ENCODE data around the gene NCAPG2. TPM values are rescaled to one million over a fixed set of nuclear protein-coding genes. Genes with fewer than 3 reads are reported as not detected.

Gene NCAPG2
- total RNA-seq, 1 experiment from 2014 or later = 27.4 TPM

DNA sequence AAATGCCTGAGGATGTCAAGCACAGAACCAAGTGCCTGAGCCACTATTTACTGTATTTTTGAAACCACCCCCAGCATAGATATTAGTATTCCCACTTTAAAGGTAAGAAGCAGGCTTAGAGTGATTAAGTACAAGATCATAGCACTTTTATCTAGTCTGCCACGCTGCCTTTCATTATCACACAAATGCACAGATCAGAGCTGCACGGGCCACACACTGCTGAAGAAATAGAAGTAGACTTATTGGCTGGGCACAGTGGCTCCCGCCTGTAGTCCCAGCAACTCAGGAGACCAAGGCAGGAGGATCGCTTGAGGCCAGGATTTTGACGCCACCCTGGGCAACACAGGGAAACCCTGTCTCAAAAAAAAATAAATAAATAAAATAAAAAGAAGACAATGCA is 38.2 kb downstream of the NCAPG2 start:
- CTCF ChIA-PET = interaction anchor here (0.6 kb wide), 1 partner anchor 35 kb away, joined by 4 read pairs; no protein-coding TSS in a partner anchor
- no peak overlapping the region for H3K27ac Mint-ChIP-seq (ENCODE audit: low read depth, unreplicated experiment)
- TF ChIP-seq, protein P1, sequence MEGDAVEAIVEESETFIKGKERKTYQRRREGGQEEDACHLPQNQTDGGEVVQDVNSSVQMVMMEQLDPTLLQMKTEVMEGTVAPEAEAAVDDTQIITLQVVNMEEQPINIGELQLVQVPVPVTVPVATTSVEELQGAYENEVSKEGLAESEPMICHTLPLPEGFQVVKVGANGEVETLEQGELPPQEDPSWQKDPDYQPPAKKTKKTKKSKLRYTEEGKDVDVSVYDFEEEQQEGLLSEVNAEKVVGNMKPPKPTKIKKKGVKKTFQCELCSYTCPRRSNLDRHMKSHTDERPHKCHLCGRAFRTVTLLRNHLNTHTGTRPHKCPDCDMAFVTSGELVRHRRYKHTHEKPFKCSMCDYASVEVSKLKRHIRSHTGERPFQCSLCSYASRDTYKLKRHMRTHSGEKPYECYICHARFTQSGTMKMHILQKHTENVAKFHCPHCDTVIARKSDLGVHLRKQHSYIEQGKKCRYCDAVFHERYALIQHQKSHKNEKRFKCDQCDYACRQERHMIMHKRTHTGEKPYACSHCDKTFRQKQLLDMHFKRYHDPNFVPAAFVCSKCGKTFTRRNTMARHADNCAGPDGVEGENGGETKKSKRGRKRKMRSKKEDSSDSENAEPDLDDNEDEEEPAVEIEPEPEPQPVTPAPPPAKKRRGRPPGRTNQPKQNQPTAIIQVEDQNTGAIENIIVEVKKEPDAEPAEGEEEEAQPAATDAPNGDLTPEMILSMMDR (IDR thresholded peaks at IDR 0.05; ENCODE audit: unreplicated experiment) = no peak
- no peak overlapping the region for H3K4me3 Mint-ChIP-seq (ENCODE audit: unreplicated experiment)
- POLR2A ChIA-PET = no interaction called here
- no peaks in the 10 kb centered on the region for H3K27me3 Mint-ChIP-seq (ENCODE audit: insufficient read depth, unreplicated experiment)
- no peaks in the 10 kb centered on the region for H3K4me1 Mint-ChIP-seq (ENCODE audit: insufficient read depth, unreplicated experiment)
- intact Hi-C loops (cut with micrococcal nuclease) = no loop called here
- H3K36me3 Mint-ChIP-seq (ENCODE audit: insufficient read depth, unreplicated experiment) = peaks cover 7% of the 10 kb centered on the region
- no peak for DNase-seq (ENCODE audit: unreplicated experiment)
- BruUV-seq (replicated peaks) = no TSS peak
- H3K9me3 Mint-ChIP-seq (ENCODE audit: unreplicated experiment) = no peaks in the 10 kb centered on the region

DNA sequence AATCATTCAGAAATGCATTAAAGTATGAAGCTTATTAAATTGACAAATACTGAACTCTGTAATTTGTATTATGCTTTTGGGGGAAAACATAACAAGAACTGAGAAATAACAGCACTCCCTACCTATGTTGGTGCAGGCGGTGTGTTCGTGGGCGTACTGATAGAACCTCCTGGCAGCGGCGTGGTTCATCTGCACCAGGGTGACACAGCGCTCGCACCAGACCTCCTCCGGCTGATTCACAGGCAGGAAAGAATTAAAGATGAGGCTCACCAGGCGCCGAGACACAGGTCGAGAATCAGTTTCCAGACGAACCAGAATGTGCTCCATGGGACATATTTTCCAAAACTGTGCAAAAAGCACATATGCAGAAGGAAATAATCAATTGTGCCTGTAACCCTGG is 40.2 kb downstream of the NCAPG2 start:
- no peak for DNase-seq (ENCODE audit: unreplicated experiment)
- intact Hi-C loops (cut with micrococcal nuclease) = no loop called here
- CTCF ChIA-PET = no interaction called here
- Mint-ChIP-seq H3K4me1 (ENCODE audit: insufficient read depth, unreplicated experiment) (no peaks in the 10 kb centered on the region), H3K27ac (ENCODE audit: low read depth, unreplicated experiment) (no peak overlapping the region), H3K4me3 (ENCODE audit: unreplicated experiment) (no peak overlapping the region), H3K27me3 (ENCODE audit: insufficient read depth, unreplicated experiment) (no peaks in the 10 kb centered on the region), H3K36me3 (ENCODE audit: insufficient read depth, unreplicated experiment) (peaks cover 7% of the 10 kb centered on the region), H3K9me3 (ENCODE audit: unreplicated experiment) (no peaks in the 10 kb centered on the region)
- POLR2A ChIA-PET = interaction anchor here (0.7 kb wide), 1 partner anchor 62 kb away, joined by 3 read pairs; no protein-coding TSS in a partner anchor
- TF ChIP-seq, protein P1 (IDR thresholded peaks at IDR 0.05; ENCODE audit: unreplicated experiment) = no peak
- BruUV-seq (replicated peaks) = no TSS peak

DNA sequence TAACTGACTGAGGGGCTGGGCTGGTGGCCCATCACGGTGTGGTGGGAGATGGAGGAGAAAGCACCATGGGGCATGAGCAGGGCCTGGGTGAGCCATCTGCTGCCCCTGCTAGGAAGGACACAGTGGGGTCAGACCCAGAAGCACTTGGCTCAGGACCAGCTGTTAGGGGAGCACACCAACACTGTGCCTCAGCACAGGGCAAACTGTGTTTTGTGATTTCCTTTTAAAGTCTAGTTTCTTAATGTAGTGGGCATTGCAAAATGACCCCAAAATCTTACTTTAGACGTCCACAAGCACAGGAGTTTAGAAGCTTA is 41.2 kb downstream of the NCAPG2 start:
- peaks cover 7% of the 10 kb centered on the region for H3K36me3 Mint-ChIP-seq (ENCODE audit: insufficient read depth, unreplicated experiment)
- BruUV-seq (replicated peaks) = no TSS peak
- no peak overlapping the region for H3K27ac Mint-ChIP-seq (ENCODE audit: low read depth, unreplicated experiment)

DNA sequence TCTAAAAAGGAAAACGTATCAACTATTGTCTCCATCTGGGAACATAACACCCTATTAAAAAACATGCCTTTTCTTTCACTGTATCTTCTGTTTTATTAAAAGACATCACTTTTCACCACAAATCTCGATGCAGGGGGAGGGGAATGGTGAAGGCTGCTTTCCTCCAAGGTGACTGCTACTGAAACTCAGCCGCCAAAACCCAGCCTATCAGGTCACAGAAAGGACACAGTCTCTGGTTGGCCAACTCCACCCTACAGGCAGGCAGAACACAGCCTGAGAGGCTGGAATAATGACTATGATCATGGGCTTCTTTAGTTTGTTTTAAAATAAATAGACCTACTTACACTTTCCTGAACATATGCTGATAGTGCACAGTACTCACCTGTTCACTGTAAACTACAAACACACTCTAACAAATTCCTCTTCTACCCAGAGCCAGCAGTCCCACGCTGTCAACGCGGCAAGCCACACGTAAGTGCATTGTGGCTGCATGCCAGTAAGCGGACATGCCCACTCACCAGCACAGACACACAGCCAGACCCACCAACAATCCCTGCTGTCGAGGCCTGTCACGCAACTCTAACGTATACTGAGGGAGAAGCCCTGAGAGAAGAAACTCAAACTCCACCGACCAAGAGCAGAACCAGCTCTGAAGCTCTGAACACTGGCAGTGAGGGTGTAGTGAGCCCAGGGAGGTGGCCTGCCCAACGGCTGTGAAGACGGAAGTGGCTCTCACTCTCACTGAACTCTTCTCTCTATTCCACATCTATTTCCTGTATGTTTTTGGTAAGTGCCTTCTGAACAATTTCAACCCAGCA is 41.8 kb downstream of the NCAPG2 start:
- no peaks in the 10 kb centered on the region for H3K4me1 Mint-ChIP-seq (ENCODE audit: insufficient read depth, unreplicated experiment)
- CTCF ChIA-PET = interaction anchor here (0.7 kb wide), 1 partner anchor 349 kb away, joined by 3 read pairs; no protein-coding TSS in a partner anchor
- no peak overlapping the region for H3K4me3 Mint-ChIP-seq (ENCODE audit: unreplicated experiment)
- TF ChIP-seq, protein P1 (IDR thresholded peaks at IDR 0.05; ENCODE audit: unreplicated experiment) = no peak
- intact Hi-C loops (cut with micrococcal nuclease) = no loop called here
- DNase-seq (ENCODE audit: unreplicated experiment) = no peak
- no peak overlapping the region for H3K27ac Mint-ChIP-seq (ENCODE audit: low read depth, unreplicated experiment)
- BruUV-seq (replicated peaks) = no TSS peak
- POLR2A ChIA-PET = no interaction called here
- H3K36me3 Mint-ChIP-seq (ENCODE audit: insufficient read depth, unreplicated experiment) = peaks cover 7% of the 10 kb centered on the region
- no peaks in the 10 kb centered on the region for H3K27me3 Mint-ChIP-seq (ENCODE audit: insufficient read depth, unreplicated experiment)
- H3K9me3 Mint-ChIP-seq (ENCODE audit: unreplicated experiment) = no peaks in the 10 kb centered on the region

More for the DNA sequence above, 41.2 kb downstream of the NCAPG2 start:
- TF ChIP-seq, protein P1 (IDR thresholded peaks at IDR 0.05; ENCODE audit: unreplicated experiment) = no peak
- ChIA-PET CTCF (no interaction called here), POLR2A (no interaction called here)
- no peaks in the 10 kb centered on the region for H3K9me3 Mint-ChIP-seq (ENCODE audit: unreplicated experiment)
- no peaks in the 10 kb centered on the region for H3K27me3 Mint-ChIP-seq (ENCODE audit: insufficient read depth, unreplicated experiment)
- intact Hi-C loops (cut with micrococcal nuclease) = no loop called here
- no peaks in the 10 kb centered on the region for H3K4me1 Mint-ChIP-seq (ENCODE audit: insufficient read depth, unreplicated experiment)
- no peak overlapping the region for H3K4me3 Mint-ChIP-seq (ENCODE audit: unreplicated experiment)
- DNase-seq (ENCODE audit: unreplicated experiment) = no peak

Data from MCF 10A (cell line).